ENCODE data around the gene POP5.

DNA sequence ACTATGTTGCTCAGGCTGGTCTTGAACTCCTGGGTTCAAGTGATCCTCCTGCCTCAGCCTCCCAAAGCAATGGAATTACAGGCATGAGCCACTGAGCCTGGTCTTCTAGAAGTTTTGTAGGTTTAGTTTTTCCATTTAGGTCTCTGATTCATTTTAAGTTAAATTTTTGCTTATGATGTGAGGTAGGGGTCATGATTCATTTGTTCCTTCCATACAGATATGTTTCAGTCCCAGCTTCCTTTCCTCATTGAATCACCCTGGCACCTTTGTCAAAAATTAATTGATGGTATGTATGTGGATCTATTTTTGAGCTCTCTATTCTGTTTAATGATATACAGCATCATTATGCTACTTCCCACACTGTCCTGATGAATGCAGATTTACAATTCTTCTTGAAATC is 33.6 kb upstream of the POP5 start:
- TF ChIP-seq POLR2A (IDR thresholded peaks at IDR 0.05; ENCODE audit: extremely low read depth, insufficient read length) = no peak
- TF ChIP-seq, protein P1, sequence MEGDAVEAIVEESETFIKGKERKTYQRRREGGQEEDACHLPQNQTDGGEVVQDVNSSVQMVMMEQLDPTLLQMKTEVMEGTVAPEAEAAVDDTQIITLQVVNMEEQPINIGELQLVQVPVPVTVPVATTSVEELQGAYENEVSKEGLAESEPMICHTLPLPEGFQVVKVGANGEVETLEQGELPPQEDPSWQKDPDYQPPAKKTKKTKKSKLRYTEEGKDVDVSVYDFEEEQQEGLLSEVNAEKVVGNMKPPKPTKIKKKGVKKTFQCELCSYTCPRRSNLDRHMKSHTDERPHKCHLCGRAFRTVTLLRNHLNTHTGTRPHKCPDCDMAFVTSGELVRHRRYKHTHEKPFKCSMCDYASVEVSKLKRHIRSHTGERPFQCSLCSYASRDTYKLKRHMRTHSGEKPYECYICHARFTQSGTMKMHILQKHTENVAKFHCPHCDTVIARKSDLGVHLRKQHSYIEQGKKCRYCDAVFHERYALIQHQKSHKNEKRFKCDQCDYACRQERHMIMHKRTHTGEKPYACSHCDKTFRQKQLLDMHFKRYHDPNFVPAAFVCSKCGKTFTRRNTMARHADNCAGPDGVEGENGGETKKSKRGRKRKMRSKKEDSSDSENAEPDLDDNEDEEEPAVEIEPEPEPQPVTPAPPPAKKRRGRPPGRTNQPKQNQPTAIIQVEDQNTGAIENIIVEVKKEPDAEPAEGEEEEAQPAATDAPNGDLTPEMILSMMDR (IDR thresholded peaks at IDR 0.05; ENCODE audit: low read depth, low read length) = no peak

Measured in NB4 (cell line).